CD4-positive, alpha-beta T cell (primary cell): ENCODE data around the gene SSPN. TPM values are rescaled to one million over a fixed set of nuclear protein-coding genes. Genes with fewer than 3 reads are reported as not detected.

ENCODE experiments used
- ATAC-seq: fragments of 200-7000 bp; cut with Tn5 transposase; one replicate; pipeline ENCODE4 v1.10.0; 2022; ENCODE audit warnings: mild to moderate bottlenecking; ENCODE audit not compliant: poor library complexity
- CTCF ChIA-PET: fragments of 350-600 bp; sonication (Branson Sonifier 250); formaldehyde crosslinking; loops from one replicate; lab custom pipeline; 2021; ENCODE audit warnings: antibody characterized with exemption, inconsistent platforms; lab: Charles Lee
- POLR2A ChIA-PET: fragments of 350-600 bp; sonication (Branson Sonifier 250); formaldehyde crosslinking; loops from one replicate; lab custom pipeline; 2021; ENCODE audit warnings: antibody characterized with exemption, inconsistent platforms; lab: Charles Lee
- DNase-seq, 14 experiments: peaks; one replicate each; pipeline ENCODE4 v3.0.0-alpha.2; 2013 to 2020; ENCODE audit warnings: mixed read lengths in 2 of 14
- H3K27ac ChIP-seq, 2 donors: one replicate each; pipeline versions ENCODE4 v1.5.1 to v1.7.0; 2013; ENCODE audit warnings: low read length in 2 of 2, low read depth in 1 of 2, mild to moderate bottlenecking in 1 of 2
- H3K27me3 ChIP-seq, 2 experiments: 1 replicate in 1 of 2; 2 replicates in 1 of 2; pipeline versions ENCODE4 v1.6.1 to v1.7.0; 2013; ENCODE audit warnings: low read length in 2 of 2, control low read depth in 1 of 2, mild to moderate bottlenecking in 1 of 2, moderate library complexity in 1 of 2; ENCODE audit not compliant: insufficient read depth in 2 of 2, control insufficient read depth in 1 of 2
- H3K36me3 ChIP-seq: one replicate; pipeline ENCODE4 v1.6.1; 2013; ENCODE audit warnings: low read length, control low read depth; ENCODE audit not compliant: insufficient read depth
- H3K4me1 ChIP-seq: one replicate; pipeline ENCODE4 v1.6.1; 2013; ENCODE audit warnings: low read length, control low read depth; ENCODE audit not compliant: insufficient read depth
- H3K4me3 ChIP-seq: one replicate; pipeline ENCODE4 v1.5.1; 2013; ENCODE audit warnings: mild to moderate bottlenecking, low read length, moderate library complexity
- H3K9me3 ChIP-seq, 2 experiments: 1 replicate in 1 of 2; 2 replicates in 1 of 2; pipeline versions ENCODE4 v1.6.1 to v1.7.0; 2013; ENCODE audit warnings: low read length in 2 of 2, mild to moderate bottlenecking in 2 of 2, control low read depth in 1 of 2, moderate library complexity in 1 of 2; ENCODE audit not compliant: control insufficient read depth in 1 of 2, insufficient read depth in 1 of 2
- H3K27ac Mint-ChIP-seq: one replicate; pipeline ENCODE4 v1.8.0; 2020; ENCODE audit warnings: mixed read lengths
- H3K27me3 Mint-ChIP-seq: one replicate; pipeline ENCODE4 v1.8.0; 2021; ENCODE audit warnings: mixed read lengths
- H3K36me3 Mint-ChIP-seq: one replicate; pipeline ENCODE4 v1.8.0; 2021; ENCODE audit warnings: low read depth, mixed read lengths
- H3K4me1 Mint-ChIP-seq: one replicate; pipeline ENCODE4 v1.8.0; 2021; ENCODE audit warnings: low read depth, mixed read lengths
- H3K4me3 Mint-ChIP-seq: one replicate; pipeline ENCODE4 v1.8.0; 2020; ENCODE audit warnings: mild to moderate bottlenecking, mixed read lengths
- H3K9me3 Mint-ChIP-seq: one replicate; pipeline ENCODE4 v1.8.0; 2020; ENCODE audit warnings: mixed read lengths
- intact Hi-C, 2 experiments: fragments of 100-400 bp; cut with DNase I in 1 of 2; cut with micrococcal nuclease in 1 of 2; formaldehyde crosslinking; loops; one replicate each; pipeline versions ENCODE4 v1.15.1 to v1.9.0; 2023 to 2025; cut with DNase I, micrococcal nuclease
- total RNA-seq, 174 experiments: library from RNA in 2 of 174; stranded (reverse) in 2 of 174; gene quantifications; one replicate each; pipeline ENCODE4 v1.2.3 and lab custom pipeline; 2021 to 2026
- TF ChIP-seq, protein P1 (sequence below): fragments of 200-600 bp; IDR thresholded peaks from one replicate; pipeline ENCODE4 v1.8.0; 2022; ENCODE audit warnings: antibody characterized with exemption, mild to moderate bottlenecking

SSPN gene
- total RNA-seq, 2 experiments from 2014 or later: not detected

DNA sequence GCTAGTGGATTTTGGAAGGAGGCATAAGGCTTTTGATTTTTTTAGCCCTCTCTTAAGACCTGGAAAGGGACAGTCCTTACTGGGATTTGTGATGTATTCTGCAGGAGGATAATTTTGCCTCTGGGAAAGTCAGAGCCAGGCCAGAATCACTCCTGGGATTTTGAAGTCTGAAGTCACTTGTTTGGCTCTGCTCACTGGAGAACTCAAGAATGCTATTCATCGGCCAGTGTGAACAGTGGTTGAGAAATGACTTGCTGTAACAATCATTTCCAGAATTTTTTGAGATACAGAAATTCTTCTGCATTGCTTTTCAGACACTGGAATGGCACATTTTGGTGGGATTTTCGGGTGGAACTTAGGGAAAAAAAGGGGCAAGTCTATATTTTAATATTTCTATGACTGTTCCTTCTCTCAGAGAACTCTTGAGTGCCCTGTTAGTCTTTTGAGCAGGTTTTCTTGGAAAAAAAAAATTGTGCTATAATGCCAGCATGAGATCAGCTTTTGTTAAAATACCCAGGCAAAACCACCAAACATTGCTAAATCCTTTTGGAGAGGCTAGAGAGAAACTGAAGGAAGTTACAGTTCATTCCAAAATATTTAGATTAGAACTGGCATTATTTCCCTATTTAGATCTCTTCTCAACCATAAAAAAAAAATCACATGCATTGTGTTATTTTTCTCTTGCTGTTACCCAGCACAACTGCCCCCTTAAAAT lies 44.5 kb upstream of the SSPN start:
- Mint-ChIP-seq H3K27me3 (peaks cover 16% of the 10 kb centered on the region), H3K27ac (no peak overlapping the region), H3K9me3 (no peaks in the 10 kb centered on the region), H3K4me1 (no peaks in the 10 kb centered on the region), H3K36me3 (no peaks in the 10 kb centered on the region), H3K4me3 (no peak overlapping the region)
- intact Hi-C loops: no loop called here
- no peak overlapping the region for H3K27ac ChIP-seq
- no peaks in the 10 kb centered on the region for H3K9me3 ChIP-seq
- POLR2A ChIA-PET: no interaction called here
- no peaks in the 10 kb centered on the region for H3K27me3 ChIP-seq
- TF ChIP-seq, protein P1, sequence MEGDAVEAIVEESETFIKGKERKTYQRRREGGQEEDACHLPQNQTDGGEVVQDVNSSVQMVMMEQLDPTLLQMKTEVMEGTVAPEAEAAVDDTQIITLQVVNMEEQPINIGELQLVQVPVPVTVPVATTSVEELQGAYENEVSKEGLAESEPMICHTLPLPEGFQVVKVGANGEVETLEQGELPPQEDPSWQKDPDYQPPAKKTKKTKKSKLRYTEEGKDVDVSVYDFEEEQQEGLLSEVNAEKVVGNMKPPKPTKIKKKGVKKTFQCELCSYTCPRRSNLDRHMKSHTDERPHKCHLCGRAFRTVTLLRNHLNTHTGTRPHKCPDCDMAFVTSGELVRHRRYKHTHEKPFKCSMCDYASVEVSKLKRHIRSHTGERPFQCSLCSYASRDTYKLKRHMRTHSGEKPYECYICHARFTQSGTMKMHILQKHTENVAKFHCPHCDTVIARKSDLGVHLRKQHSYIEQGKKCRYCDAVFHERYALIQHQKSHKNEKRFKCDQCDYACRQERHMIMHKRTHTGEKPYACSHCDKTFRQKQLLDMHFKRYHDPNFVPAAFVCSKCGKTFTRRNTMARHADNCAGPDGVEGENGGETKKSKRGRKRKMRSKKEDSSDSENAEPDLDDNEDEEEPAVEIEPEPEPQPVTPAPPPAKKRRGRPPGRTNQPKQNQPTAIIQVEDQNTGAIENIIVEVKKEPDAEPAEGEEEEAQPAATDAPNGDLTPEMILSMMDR: no peak
- H3K4me3 ChIP-seq: no peak overlapping the region
- DNase-seq (no peak), ATAC-seq (no peak)
- H3K4me1 ChIP-seq: no peaks in the 10 kb centered on the region
- CTCF ChIA-PET: no interaction called here
- H3K36me3 ChIP-seq: no peaks in the 10 kb centered on the region

DNA sequence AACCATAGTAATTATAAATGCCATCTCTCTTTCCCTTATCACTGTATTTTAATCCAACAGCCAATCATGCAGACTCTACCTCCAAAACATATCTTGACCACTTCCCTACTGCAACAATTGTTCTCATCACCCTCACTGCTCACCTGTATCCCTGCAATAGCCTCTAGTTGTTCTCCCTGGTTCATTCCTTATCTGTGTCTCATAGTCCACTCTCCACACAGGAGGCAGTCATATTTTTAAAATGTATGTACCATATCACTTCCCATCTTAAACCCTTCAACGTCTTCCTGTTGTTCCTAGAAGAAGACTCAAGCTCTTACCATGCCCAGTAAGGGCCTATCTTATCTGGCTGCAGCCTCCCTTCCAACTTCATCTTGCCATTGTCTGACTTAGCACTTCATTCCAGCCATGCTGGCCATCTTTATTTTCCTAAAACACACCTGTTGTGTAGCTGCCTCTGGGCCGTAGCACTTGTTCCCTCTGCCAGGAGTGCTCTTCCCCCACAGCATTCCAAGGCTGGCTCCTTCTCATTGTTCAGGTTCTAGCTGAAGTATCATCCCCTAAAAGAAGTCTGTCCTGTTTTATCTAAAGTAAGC lies 42.8 kb upstream of the SSPN start:
- ATAC-seq: no peak
- CTCF ChIA-PET: no interaction called here

DNA sequence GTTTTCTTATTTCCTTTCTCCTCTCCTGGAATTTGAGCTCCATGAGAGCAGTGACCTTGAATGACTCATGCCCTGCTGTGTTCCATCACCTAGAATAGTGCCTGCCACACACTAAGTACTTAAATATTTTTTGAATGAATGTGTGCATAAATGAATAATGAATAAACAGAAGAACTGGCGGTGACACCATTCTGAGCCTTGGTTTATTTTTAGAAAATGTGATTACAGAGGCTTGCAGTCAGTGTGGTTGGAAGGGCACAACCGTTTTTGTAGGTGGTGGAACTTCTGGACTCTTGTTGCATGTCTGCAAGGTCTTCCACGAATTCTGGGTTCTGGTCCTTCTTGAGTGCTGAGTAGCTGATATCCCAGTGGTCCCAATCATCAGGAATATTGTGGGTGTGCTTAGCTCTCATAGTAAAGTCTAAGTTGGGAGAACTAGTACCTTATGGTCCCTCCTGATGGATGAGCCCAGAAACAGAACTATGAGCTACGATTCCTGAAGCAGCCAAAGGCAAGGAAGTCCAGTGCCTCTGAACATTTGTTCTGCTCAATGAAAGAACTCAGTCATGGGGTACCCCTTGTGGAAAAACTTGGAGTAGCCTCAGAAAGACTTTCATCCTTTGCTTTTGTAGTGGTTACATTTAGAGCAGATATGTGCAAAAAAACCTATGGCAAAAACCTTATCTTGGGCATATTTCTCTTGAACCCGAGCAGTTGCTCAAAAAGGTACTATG lies 41.8 kb upstream of the SSPN start:
- intact Hi-C loops: no loop called here
- H3K27ac ChIP-seq: no peak overlapping the region
- CTCF ChIA-PET: no interaction called here

More for the DNA sequence above, 42.8 kb upstream of the SSPN start:
- no peaks in the 10 kb centered on the region for H3K9me3 Mint-ChIP-seq
- Histone ChIP-seq H3K27ac (no peak overlapping the region), H3K9me3 (no peaks in the 10 kb centered on the region), H3K4me3 (no peak overlapping the region), H3K4me1 (no peaks in the 10 kb centered on the region), H3K36me3 (no peaks in the 10 kb centered on the region), H3K27me3 (peaks cover 0 to 3% of the 10 kb centered on the region in 2 experiments)
- no peaks in the 10 kb centered on the region for H3K36me3 Mint-ChIP-seq
- POLR2A ChIA-PET: no interaction called here
- H3K27me3 Mint-ChIP-seq: peaks cover 17% of the 10 kb centered on the region
- intact Hi-C loops: no loop called here
- TF ChIP-seq, protein P1: no peak
- no peak for DNase-seq
- H3K4me1 Mint-ChIP-seq: no peaks in the 10 kb centered on the region
- H3K4me3 Mint-ChIP-seq: no peak overlapping the region
- H3K27ac Mint-ChIP-seq: no peak overlapping the region

More for the DNA sequence above, 41.8 kb upstream of the SSPN start:
- no peak overlapping the region for H3K4me3 ChIP-seq
- H3K4me1 ChIP-seq: no peaks in the 10 kb centered on the region
- POLR2A ChIA-PET: no interaction called here
- H3K9me3 ChIP-seq: no peaks in the 10 kb centered on the region
- no peaks in the 10 kb centered on the region for H3K4me1 Mint-ChIP-seq
- TF ChIP-seq, protein P1: no peak
- peaks cover 17% of the 10 kb centered on the region for H3K27me3 Mint-ChIP-seq
- DNase-seq (no peak), ATAC-seq (no peak)
- no peaks in the 10 kb centered on the region for H3K36me3 Mint-ChIP-seq
- no peak overlapping the region for H3K4me3 Mint-ChIP-seq
- no peaks in the 10 kb centered on the region for H3K9me3 Mint-ChIP-seq
- H3K27ac Mint-ChIP-seq: no peak overlapping the region
- H3K27me3 ChIP-seq: peaks cover 0 to 3% of the 10 kb centered on the region in 2 experiments
- no peaks in the 10 kb centered on the region for H3K36me3 ChIP-seq
